OCI-LY1 (cell line): ENCODE measurements around the gene VPS45.

Experiments
- EZH2 ChIP-seq: fragments of 200-600 bp; sonication (generic), shearing (Covaris generic); IDR thresholded peaks from 2 replicates; pipeline ENCODE4 v1.8.0; 2017; ENCODE audit warnings: borderline replicate concordance, mixed run types, mild to moderate bottlenecking, antibody characterized with exemption, low read length, moderate library complexity, mixed read lengths
- TF ChIP-seq, protein P1 (sequence below): fragments of 200-600 bp; sonication (generic), shearing (Covaris generic); IDR thresholded peaks from 2 replicates; pipeline ENCODE4 v1.5.1; 2017; ENCODE audit warnings: mild to moderate bottlenecking, antibody characterized with exemption, low read length, moderate library complexity, mixed read lengths

DNA sequence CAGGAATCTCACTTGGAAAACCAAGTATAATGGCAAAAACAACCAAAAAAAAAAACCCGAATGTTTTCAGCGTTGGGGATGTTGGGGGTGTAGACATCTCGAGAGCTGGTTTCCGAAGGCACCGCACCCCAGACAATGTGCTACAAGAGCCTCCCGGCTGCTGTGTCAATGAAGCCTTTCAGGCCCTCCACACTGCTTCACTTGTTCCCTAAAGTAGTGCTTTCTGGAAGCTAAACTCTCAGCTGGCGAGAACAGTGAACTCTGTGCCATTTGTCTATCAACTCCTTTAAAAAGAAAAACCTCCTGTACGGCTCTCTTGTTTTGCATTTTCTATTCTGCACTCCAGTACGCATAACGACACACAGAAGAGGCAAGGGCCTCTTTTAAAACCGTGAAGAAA lies 114.7 kb downstream of the VPS45 start:
- TF ChIP-seq, protein P1, sequence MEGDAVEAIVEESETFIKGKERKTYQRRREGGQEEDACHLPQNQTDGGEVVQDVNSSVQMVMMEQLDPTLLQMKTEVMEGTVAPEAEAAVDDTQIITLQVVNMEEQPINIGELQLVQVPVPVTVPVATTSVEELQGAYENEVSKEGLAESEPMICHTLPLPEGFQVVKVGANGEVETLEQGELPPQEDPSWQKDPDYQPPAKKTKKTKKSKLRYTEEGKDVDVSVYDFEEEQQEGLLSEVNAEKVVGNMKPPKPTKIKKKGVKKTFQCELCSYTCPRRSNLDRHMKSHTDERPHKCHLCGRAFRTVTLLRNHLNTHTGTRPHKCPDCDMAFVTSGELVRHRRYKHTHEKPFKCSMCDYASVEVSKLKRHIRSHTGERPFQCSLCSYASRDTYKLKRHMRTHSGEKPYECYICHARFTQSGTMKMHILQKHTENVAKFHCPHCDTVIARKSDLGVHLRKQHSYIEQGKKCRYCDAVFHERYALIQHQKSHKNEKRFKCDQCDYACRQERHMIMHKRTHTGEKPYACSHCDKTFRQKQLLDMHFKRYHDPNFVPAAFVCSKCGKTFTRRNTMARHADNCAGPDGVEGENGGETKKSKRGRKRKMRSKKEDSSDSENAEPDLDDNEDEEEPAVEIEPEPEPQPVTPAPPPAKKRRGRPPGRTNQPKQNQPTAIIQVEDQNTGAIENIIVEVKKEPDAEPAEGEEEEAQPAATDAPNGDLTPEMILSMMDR = no peak
- no peak for TF ChIP-seq EZH2
